Colonic mucosa (tissue), 4 donors: ENCODE results near the gene TXNDC2. TPM values are rescaled to one million over a fixed set of nuclear protein-coding genes. Genes with fewer than 3 reads are reported as not detected.

Experiments used
- DNase-seq: peaks from one replicate; pipeline ENCODE4 v3.0.0-alpha.2; 2020
- H3K27ac ChIP-seq: fragments of 200-600 bp; one replicate; pipeline ENCODE4 v1.8.0; 2021
- H3K27me3 ChIP-seq: fragments of 200-600 bp; one replicate; pipeline ENCODE4 v1.8.0; 2021
- H3K36me3 ChIP-seq: fragments of 200-600 bp; one replicate; pipeline ENCODE4 v1.8.0; 2021
- H3K4me1 ChIP-seq: fragments of 200-600 bp; one replicate; pipeline ENCODE4 v1.8.0; 2021; ENCODE audit warnings: mild to moderate bottlenecking
- H3K4me3 ChIP-seq: fragments of 200-600 bp; one replicate; pipeline ENCODE4 v1.8.0; 2021
- H3K9ac ChIP-seq, 2 donors: one replicate each; pipeline ENCODE4 v1.7.0; 2013; ENCODE audit warnings: control low read depth in 2 of 2, low read depth in 2 of 2, low read length in 2 of 2
- H3K9me3 ChIP-seq: fragments of 200-600 bp; one replicate; pipeline ENCODE4 v1.8.0; 2021
- CTCF ChIP-seq: fragments of 200-600 bp; IDR thresholded peaks from one replicate; pipeline ENCODE4 v1.8.0; 2022; ENCODE audit warnings: antibody characterized with exemption, mild to moderate bottlenecking
- intact Hi-C: fragments of 100-400 bp; cut with DNase I; formaldehyde crosslinking; loops from one replicate; pipeline ENCODE4 v1.14.1; 2022
- total RNA-seq, 2 donors: library from RNA; stranded (reverse); fragmentation: NEBNext Ultra II Directional in 1 of 2; extraction: Animal tissue kit (Norgen Biotek cat#: 25700) in 1 of 2; gene quantifications; one replicate each; pipeline ENCODE4 v1.2.1, GENCODE V29; 2021
- donor health status: healthy.
- donor health status: DM: no; HTN: no; CAD: no.
- donor health status: DM: no; HTN: no; CAD: no.

Gene TXNDC2
- total RNA-seq, 2 donors from 2014 or later: not detected

- no peaks in the 10 kb centered on the region for H3K27me3 ChIP-seq
- intact Hi-C loops: no loop called here
- no peak for DNase-seq
- H3K9me3 ChIP-seq: no peaks in the 10 kb centered on the region
- no peaks in the 10 kb centered on the region for H3K36me3 ChIP-seq
- no peaks in the 10 kb centered on the region for H3K4me1 ChIP-seq
- no peak overlapping the region for H3K4me3 ChIP-seq
- no peak overlapping the region for H3K27ac ChIP-seq
- no peak overlapping the region for H3K9ac ChIP-seq
- no peak for TF ChIP-seq CTCF
Observed at GRCh38 chr18:9850309-9850708, 35.5 kb upstream of the TXNDC2 start.

GRCh38 chr18:9851511-9851910, 34.3 kb upstream of the TXNDC2 start:
- H3K9me3 ChIP-seq: no peaks in the 10 kb centered on the region
- no peak for TF ChIP-seq CTCF
- intact Hi-C loops: no loop called here
- DNase-seq: no peak
- H3K27ac ChIP-seq: no peak overlapping the region
- H3K4me3 ChIP-seq: no peak overlapping the region
- H3K36me3 ChIP-seq: no peaks in the 10 kb centered on the region
- no peaks in the 10 kb centered on the region for H3K4me1 ChIP-seq
- H3K9ac ChIP-seq: no peak overlapping the region
- no peaks in the 10 kb centered on the region for H3K27me3 ChIP-seq

GRCh38 chr18:9852266-9853081, 33.3 kb upstream of the TXNDC2 start:
- H3K4me1 ChIP-seq: no peaks in the 10 kb centered on the region
- DNase-seq: no peak
- H3K9me3 ChIP-seq: no peaks in the 10 kb centered on the region
- no peaks in the 10 kb centered on the region for H3K27me3 ChIP-seq
- no peak overlapping the region for H3K9ac ChIP-seq
- no peak for TF ChIP-seq CTCF
- intact Hi-C loops: no loop called here
- H3K27ac ChIP-seq: no peak overlapping the region
- H3K36me3 ChIP-seq: no peaks in the 10 kb centered on the region
- H3K4me3 ChIP-seq: no peak overlapping the region

GRCh38 chr18:9854801-9855676, 30.7 kb upstream of the TXNDC2 start:
- Histone ChIP-seq H3K27me3 (no peaks in the 10 kb centered on the region), H3K27ac (peak overlapping the region; percentile 9), H3K4me3 (no peak overlapping the region), H3K36me3 (no peaks in the 10 kb centered on the region), H3K4me1 (no peaks in the 10 kb centered on the region), H3K9me3 (no peaks in the 10 kb centered on the region), H3K9ac (no peak overlapping the region)
- TF ChIP-seq CTCF: no peak
- no peak for DNase-seq
- intact Hi-C loops: no loop called here

GRCh38 chr18:9855681-9856080, 30.1 kb upstream of the TXNDC2 start:
- H3K4me1 ChIP-seq: no peaks in the 10 kb centered on the region
- peak overlapping the region; percentile 9 for H3K27ac ChIP-seq
- intact Hi-C loops: no loop called here
- H3K9me3 ChIP-seq: no peaks in the 10 kb centered on the region
- H3K27me3 ChIP-seq: no peaks in the 10 kb centered on the region
- H3K36me3 ChIP-seq: no peaks in the 10 kb centered on the region
- no peak overlapping the region for H3K4me3 ChIP-seq
- DNase-seq: no peak
- no peak overlapping the region for H3K9ac ChIP-seq
- no peak for TF ChIP-seq CTCF
